Tibial nerve (tissue), 4 donors: Measurements from ENCODE around the gene TMEM212. TPM values are rescaled to one million over a fixed set of nuclear protein-coding genes. Genes with fewer than 3 reads are reported as not detected.
"Not testable (repeated sequence)": the region's sequence is repeated elsewhere in the genome, so short reads cannot be mapped to it uniquely, and the experiment has no call there.

Experiments used
- DNase-seq, 2 donors: peaks; one replicate each; pipeline ENCODE4 v3.0.0-alpha.2; 2019; ENCODE audit warnings: low spot score in 2 of 2
- H3K27ac ChIP-seq, 4 donors: fragments of 200-600 bp; sonication (generic) in 3 of 4; one replicate each; pipeline ENCODE4 v1.5.1; 2017 to 2019; ENCODE audit warnings: mild to moderate bottlenecking in 1 of 4
- H3K27me3 ChIP-seq, 2 donors: fragments of 200-600 bp; sonication (generic) in 1 of 2; one replicate each; pipeline versions ENCODE4 v1.5.1 to v1.6.0; 2017 to 2019
- H3K36me3 ChIP-seq, 3 donors: fragments of 200-600 bp; sonication (generic); one replicate each; pipeline ENCODE4 v1.5.1; 2018 to 2019
- H3K4me1 ChIP-seq, 4 donors: fragments of 200-600 bp; sonication (generic) in 3 of 4; one replicate each; pipeline ENCODE4 v1.5.1; 2017 to 2019
- H3K4me3 ChIP-seq, 4 donors: fragments of 200-600 bp; sonication (generic) in 3 of 4; one replicate each; pipeline ENCODE4 v1.5.1; 2017 to 2019; ENCODE audit warnings: mild to moderate bottlenecking in 1 of 4, moderate library complexity in 1 of 4
- H3K9me3 ChIP-seq, 4 donors: fragments of 200-600 bp; sonication (generic) in 3 of 4; one replicate each; pipeline ENCODE4 v1.5.1; 2017 to 2019
- EP300 ChIP-seq, 2 donors: sonication (generic); formaldehyde crosslinking; IDR thresholded peaks; one replicate each; pipeline ENCODE4 v1.6.1; 2017; ENCODE audit warnings: antibody characterized with exemption in 2 of 2, mild to moderate bottlenecking in 1 of 2
- POLR2A ChIP-seq, 2 donors: fragments of 450-650 bp; IDR thresholded peaks; one replicate each; pipeline ENCODE4 v1.6.1; 2017; ENCODE audit warnings: antibody characterized with exemption in 2 of 2, mild to moderate bottlenecking in 2 of 2, moderate library complexity in 2 of 2
- WGBS, 2 donors: methylation state at CpG; one replicate each; pipeline ENCODE4 v1.1.5; 2018; 5-methylcytosine and 5-hydroxymethylcytosine counted together
- total RNA-seq, 4 donors: library from RNA; depleted of rRNA; stranded (reverse); fragments of >200 nt; gene quantifications; one replicate each; pipeline ENCODE4 v1.1.0, GENCODE V29; 2016
- TF ChIP-seq, protein P1 (sequence below), 5 experiments: fragments of 200-600 bp in 3 of 5; fragments of 450-650 bp in 2 of 5; sonication (generic) in 3 of 5; IDR thresholded peaks; one replicate each; pipeline ENCODE4 v1.5.1; 2016 to 2019; ENCODE audit warnings: antibody characterized with exemption in 5 of 5, mild to moderate bottlenecking in 3 of 5, moderate library complexity in 2 of 5

The TMEM212 gene
- total RNA-seq, 4 donors from 2014 or later, result not detected

DNA sequence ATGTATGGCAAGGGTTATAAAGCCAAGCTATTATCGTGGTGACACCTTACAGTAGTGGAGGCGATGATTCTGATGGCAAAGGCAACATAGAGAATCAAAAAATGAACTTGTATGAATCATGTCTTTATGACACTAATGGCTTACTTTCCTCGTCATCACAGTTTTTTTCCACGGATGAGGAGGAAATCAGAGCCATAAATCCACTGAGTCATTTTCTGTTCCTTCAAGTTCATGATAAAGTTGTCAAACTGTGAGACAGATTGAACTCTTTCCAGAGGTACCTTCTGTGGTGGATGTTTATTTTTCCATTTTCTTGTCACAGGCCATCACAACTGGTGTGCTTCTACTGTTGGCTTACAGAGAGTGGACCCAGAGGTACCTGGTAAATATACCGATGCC lies 8.5 kb downstream of the TMEM212 start:
- H3K36me3 ChIP-seq, result no peaks in the 10 kb centered on the region
- H3K27ac ChIP-seq, result no peak overlapping the region
- H3K27me3 ChIP-seq, result no peaks in the 10 kb centered on the region
- no peak for TF ChIP-seq POLR2A (IDR thresholded peaks at IDR 0.05)
- WGBS, 2 donors, result 78% methylated on average over 5 of the region's 5 CpGs
- no peak overlapping the region for H3K4me3 ChIP-seq
- DNase-seq, result no peak
- H3K4me1 ChIP-seq, result peaks cover 0 to 12% (median 0%) of the 10 kb centered on the region in 4 donors
- H3K9me3 ChIP-seq, result peaks cover 0 to 10% (median 2%) of the 10 kb centered on the region in 4 donors

DNA sequence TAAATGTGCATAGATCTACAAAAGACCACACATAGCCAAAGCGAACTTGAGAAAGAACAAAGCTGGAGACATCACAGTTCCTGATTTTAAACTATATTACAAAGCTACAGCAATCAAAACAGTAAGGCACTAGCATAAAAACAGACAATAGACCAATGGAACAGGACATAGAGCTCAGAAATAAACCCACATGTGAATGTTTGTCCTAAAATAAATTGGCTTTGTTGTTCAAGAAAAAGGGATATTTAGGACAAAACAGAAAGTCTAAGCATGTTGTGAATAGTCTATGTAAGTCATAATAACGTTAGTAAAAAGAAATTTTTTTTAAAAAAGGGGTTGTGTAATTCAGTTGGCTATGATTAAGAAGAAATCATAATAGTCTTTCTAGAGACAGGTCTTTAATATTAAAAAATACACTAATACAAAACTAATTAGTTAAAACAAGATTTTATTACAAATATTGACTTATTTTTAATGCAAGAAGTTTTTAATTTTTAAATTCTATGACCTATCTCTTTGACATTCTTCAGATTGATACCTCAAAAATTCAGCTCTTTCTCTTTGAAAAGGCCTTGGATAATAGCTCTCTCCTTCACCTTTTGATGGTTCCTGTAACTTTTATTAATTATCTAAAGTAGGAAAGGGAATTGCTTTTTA lies 11.6 kb downstream of the TMEM212 start:
- peaks cover 0 to 10% (median 2%) of the 10 kb centered on the region in 4 donors for H3K9me3 ChIP-seq

DNA sequence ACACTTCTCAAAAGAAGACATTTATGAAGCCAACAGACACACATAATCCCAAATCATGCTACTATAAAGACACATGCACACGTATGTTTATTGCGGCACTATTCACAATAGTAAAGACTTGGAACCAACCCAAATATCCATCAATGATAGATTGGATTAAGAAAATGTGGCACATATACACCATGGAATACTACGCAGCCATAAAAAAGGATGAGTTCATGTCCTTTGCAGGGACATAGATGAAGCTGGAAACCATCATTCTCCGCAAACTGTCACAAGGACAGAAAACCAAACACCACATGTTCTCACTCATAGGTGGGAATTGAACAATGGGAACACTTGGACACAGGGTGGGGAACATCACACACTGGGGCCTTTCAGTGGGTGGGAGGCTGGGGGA lies 15.6 kb downstream of the TMEM212 start:
- H3K36me3 ChIP-seq, H3K27me3 ChIP-seq, H3K27ac ChIP-seq, H3K4me3 ChIP-seq, DNase-seq: not testable (repeated sequence)
- Histone ChIP-seq H3K4me1 (peaks cover 0 to 23% (median 4%) of the 10 kb centered on the region in 4 donors), H3K9me3 (peaks cover 0 to 10% (median 2%) of the 10 kb centered on the region in 4 donors)
- WGBS, 2 donors, result 96% methylated on average over 4 of the region's 4 CpGs

More for the DNA sequence above, 11.6 kb downstream of the TMEM212 start:
- no peak overlapping the region for H3K4me3 ChIP-seq
- H3K27ac ChIP-seq, result no peak overlapping the region
- H3K36me3 ChIP-seq, result no peaks in the 10 kb centered on the region
- H3K4me1 ChIP-seq, result peaks cover 0 to 8% (median 0%) of the 10 kb centered on the region in 4 donors
- no peaks in the 10 kb centered on the region for H3K27me3 ChIP-seq
- no peak for DNase-seq
- WGBS, 2 donors, result 84 to 94% methylated on average over 2 of the region's 2 CpGs
- TF ChIP-seq EP300 (IDR thresholded peaks at IDR 0.05) (no peak), POLR2A (IDR thresholded peaks at IDR 0.05) (no peak)
- TF ChIP-seq, protein P1, sequence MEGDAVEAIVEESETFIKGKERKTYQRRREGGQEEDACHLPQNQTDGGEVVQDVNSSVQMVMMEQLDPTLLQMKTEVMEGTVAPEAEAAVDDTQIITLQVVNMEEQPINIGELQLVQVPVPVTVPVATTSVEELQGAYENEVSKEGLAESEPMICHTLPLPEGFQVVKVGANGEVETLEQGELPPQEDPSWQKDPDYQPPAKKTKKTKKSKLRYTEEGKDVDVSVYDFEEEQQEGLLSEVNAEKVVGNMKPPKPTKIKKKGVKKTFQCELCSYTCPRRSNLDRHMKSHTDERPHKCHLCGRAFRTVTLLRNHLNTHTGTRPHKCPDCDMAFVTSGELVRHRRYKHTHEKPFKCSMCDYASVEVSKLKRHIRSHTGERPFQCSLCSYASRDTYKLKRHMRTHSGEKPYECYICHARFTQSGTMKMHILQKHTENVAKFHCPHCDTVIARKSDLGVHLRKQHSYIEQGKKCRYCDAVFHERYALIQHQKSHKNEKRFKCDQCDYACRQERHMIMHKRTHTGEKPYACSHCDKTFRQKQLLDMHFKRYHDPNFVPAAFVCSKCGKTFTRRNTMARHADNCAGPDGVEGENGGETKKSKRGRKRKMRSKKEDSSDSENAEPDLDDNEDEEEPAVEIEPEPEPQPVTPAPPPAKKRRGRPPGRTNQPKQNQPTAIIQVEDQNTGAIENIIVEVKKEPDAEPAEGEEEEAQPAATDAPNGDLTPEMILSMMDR (IDR thresholded peaks at IDR 0.05), result no peak

DNA sequence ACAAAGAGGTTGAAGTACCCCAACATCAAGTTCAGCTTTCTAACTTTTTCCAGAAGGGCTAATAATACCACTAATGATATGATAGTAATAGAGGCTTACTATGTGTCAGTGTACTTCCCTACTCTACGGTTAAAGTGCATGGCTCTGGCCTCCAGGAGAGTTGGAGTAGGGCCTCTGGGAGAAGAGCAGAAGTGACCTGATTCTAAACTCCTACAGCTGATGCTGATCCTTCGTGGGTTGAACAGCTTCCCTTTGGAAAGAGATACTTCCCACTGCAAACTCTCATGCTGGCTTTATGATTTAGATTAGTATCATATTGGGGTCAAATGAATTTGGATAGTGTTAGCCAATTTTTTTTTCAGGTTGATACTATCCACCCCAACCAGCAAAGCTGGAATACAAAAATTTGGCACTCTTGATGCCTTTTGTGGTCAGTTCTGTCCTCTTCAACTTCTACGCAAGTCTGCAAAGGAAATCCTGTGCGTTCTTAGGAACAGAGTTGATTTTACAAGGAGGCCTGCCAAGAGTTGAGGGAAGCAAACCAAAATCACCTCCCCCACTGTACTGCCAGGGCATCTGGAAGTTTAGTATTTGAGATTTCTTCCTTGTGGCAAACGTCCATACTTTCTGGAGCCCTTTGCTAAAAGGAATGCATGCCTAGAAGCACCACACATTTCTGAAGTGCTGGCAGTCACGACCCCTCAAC lies 17.8 kb downstream of the TMEM212 start:
- Histone ChIP-seq H3K27ac (peak overlapping the region in 1 of 4 donors; percentile 21), H3K4me1 (peaks cover 0 to 25% (median 4%) of the 10 kb centered on the region in 4 donors), H3K9me3 (no peaks in the 10 kb centered on the region), H3K4me3 (no peak overlapping the region), H3K36me3 (no peaks in the 10 kb centered on the region), H3K27me3 (no peaks in the 10 kb centered on the region)
- peak in 1 of 2 donors; percentile 32 for DNase-seq
- no peak for TF ChIP-seq POLR2A (IDR thresholded peaks at IDR 0.05)
- TF ChIP-seq, protein P1 (IDR thresholded peaks at IDR 0.05), result no peak
- peak in 1 of 2 donors; percentile 65 for TF ChIP-seq EP300 (IDR thresholded peaks at IDR 0.05)
- 34 to 35% methylated on average over 6 of the region's 6 CpGs for WGBS, 2 donors

DNA sequence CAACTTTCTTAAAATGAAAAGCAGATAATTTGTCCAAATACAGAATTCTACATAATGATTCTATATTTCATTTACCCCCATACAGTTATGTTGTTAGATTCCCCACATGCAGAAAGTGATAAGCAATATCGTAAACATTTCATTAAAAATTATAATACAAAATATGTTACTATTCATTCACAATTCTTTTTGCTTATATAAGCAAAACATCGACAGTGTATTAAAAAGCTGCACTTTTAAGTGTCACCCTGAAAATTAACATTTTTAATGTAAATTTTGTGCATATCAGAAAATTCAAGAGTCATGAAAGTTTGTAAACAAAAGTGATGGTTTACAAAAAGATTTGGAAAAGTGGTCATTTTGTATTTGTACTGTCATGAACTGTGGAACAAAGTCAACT lies 19.2 kb downstream of the TMEM212 start:
- H3K9me3 ChIP-seq, result no peaks in the 10 kb centered on the region
- TF ChIP-seq, protein P1 (IDR thresholded peaks at IDR 0.05), result no peak
- no peak for TF ChIP-seq EP300 (IDR thresholded peaks at IDR 0.05)
- no peak for TF ChIP-seq POLR2A (IDR thresholded peaks at IDR 0.05)
- no peaks in the 10 kb centered on the region for H3K36me3 ChIP-seq
- H3K27me3 ChIP-seq, result no peaks in the 10 kb centered on the region
- peaks cover 0 to 25% (median 4%) of the 10 kb centered on the region in 4 donors for H3K4me1 ChIP-seq
- H3K4me3 ChIP-seq, result no peak overlapping the region
- H3K27ac ChIP-seq, result no peak overlapping the region
- DNase-seq, result no peak
- WGBS, 2 donors, result 47 to 92% methylated on average over 2 of the region's 2 CpGs

DNA sequence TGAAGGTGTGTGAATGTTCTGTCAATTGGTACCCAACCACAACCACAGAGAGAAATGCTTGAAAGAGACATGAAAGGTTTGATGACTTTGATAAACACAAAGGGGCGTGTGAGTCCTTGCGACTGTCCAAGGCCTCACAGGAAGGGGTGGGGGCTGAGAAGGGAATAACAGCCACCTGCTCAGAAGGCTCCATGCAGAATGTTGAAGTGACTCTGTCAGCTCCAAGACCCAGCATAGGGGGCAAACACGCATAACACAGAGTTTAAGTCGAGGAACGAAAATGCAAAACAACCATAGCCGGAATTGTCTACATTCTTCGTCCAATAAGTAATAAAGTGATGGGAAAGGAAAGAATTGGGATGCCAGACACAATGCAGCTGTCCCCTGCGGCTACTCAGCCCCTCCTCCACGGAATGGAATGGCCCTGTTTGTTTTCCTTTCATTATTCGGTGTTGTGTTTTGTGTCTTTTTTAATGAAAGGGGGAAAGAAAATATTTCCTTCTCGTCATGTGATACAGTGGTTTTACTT lies 19.9 kb downstream of the TMEM212 start:
- H3K4me3 ChIP-seq, result no peak overlapping the region
- no peaks in the 10 kb centered on the region for H3K27me3 ChIP-seq
- H3K27ac ChIP-seq, result peak overlapping the region in 1 of 4 donors; percentile 4
- no peaks in the 10 kb centered on the region for H3K36me3 ChIP-seq
- 25 to 33% methylated on average over 11 of the region's 11 CpGs for WGBS, 2 donors
- TF ChIP-seq, protein P1 (IDR thresholded peaks at IDR 0.05), result no peak
- TF ChIP-seq POLR2A (IDR thresholded peaks at IDR 0.05) (no peak), EP300 (IDR thresholded peaks at IDR 0.05) (no peak)
- DNase-seq, result no peak
- H3K9me3 ChIP-seq, result no peaks in the 10 kb centered on the region
- peaks cover 0 to 25% (median 4%) of the 10 kb centered on the region in 4 donors for H3K4me1 ChIP-seq
